ENCODE results near the gene LMOD1.

Gene LMOD1

DNA sequence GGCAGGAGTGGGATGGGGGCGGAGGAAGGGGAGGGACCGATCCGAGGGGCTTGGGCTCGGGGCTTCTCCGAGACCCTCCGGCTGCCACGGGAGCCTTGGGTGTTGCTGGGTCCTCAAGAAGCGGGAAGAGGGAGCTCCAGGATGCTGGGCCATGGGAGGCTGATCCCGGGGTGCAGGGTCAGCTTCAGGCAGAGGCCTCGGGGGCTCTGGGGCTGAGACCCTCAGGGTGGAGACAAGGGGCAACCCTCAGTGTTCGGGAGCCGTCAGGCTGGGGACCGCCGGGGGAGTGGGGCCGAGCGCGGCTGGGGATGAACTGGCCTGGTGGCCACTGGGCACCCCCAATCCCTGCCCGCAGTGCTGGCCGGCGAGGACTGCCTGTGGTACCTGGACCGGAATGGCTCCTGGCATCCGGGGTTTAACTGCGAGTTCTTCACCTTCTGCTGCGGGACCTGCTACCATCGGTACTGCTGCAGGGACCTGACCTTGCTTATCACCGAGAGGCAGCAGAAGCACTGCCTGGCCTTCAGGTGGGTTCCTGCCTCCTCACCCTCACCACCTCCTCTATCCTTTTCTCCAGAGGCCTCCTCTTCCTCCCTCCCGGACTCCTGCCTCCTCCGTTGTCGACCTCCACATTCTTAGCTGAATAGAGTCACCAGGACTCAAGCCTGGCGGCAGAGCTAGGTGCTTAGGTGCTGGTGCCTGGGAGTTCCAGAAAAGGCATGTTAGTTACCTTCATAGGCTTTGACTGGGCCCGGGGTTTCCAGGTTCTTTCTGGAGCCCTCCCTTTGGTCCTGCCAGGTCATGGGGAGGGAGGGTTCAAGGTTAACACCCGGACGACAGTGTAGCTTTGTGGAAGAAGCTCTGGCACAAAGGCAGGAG lies 57.0 kb downstream of the LMOD1 start:
- Histone ChIP-seq H3K27ac (no peak overlapping the region), H3K4me3 (ENCODE audit: low read depth, low read length) (peak overlapping the region; percentile 74), H3K36me3 (replicated peaks) (no peaks in the 10 kb centered on the region), H3K27me3 (replicated peaks) (no peaks in the 10 kb centered on the region)
- TF ChIP-seq CTCF (IDR thresholded peaks at IDR 0.05; ENCODE audit: low read depth, low read length, missing control alignments), result no peak
- in situ Hi-C loops (cut with HindIII; ENCODE audit: low pct_ligation_motif_present, low sequenced_read_pairs), result no loop called here
- DNase-seq, result no peak

DNA sequence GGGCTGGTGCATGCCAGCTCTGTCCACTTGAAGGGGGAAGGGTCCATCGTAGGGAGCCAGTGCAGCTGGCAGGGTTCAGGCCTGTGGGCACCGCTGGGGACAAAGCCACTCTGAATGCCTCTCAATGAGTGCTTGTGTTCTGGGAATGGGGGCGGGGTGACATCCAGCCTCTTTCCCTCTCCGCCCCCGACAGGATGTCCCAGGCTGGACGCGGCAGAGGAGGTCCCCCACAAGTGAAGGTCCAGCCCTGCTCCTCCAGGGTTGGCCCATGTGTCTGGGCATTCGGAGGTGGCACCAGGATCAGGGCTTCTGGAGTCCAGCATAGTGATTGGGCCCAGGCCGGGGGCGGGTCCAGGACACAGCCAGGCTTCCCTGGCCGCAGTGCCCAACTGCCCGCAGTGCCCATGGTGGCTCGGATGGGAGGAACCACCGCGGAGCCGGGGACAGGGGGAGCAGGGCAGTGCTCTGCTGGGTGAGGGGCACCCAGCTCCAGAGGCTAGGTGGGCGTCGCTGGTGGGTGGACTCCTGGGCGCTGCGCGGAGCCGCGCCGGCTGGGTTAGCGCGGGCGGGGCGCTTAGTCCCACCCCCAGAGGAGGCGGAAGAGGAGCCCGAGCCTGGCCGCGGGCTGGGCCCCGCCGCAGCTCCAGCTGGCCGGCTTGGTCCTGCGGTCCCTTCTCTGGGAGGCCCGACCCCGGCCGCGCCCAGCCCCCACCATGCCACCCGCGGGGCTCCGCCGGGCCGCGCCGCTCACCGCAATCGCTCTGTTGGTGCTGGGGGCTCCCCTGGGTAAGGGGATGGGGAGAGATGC lies 57.9 kb downstream of the LMOD1 start, which contains the start of gene SHISA4:
Gene SHISA4, plus strand, starts transcription at position 617 of the 808 bp plus-strand sequence. Its CDS starts 97 bp downstream, at position 714.
- no peak for TF ChIP-seq CTCF (IDR thresholded peaks at IDR 0.05; ENCODE audit: low read depth, low read length, missing control alignments)
- no peak within 1 kb of the TSS for H3K27ac ChIP-seq
- in situ Hi-C loops (cut with HindIII; ENCODE audit: low pct_ligation_motif_present, low sequenced_read_pairs), result no loop called here
- H3K27me3 ChIP-seq (replicated peaks), result no peaks in the 10 kb centered on the region
- H3K4me3 ChIP-seq (ENCODE audit: low read depth, low read length), result peak within 1 kb of the TSS; percentile 74
- no peaks in the 10 kb centered on the region for H3K36me3 ChIP-seq (replicated peaks)
- DNase-seq, result no peak

DNA sequence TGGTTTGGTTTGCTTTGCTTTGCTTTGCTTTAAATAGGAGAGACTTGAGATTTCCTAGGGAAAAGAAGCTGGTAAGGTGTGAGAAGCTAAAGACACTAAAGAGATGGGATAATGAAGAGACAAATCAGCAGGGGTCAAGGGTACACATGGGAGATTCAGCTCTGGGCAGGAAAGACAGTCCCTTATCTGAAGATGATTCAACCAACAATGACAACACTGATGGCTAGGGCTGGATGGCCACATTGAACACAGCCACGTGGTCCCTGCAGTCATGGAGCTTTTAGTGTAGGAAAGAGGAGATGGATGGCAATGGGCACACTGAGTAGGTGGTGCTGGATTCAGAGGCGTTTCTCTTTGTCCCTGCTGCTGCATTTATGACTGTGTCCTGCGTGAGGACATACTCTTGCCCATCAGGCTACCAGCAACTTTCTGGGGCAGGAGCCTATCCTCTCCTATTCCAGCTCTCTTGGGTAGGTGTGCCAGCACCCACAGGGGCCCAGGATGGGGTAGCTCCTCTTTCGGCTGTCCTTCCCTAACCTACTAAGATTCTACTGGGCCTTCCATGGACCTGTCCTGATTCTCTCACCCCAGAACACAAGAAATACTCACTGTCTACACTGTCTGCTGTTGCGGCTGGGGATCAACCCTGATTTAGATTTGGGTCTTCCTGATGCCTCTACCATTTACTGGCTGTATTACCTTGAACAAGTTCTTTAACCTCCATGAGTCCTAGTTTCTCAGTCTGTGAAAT lies 59.1 kb downstream of the LMOD1 start:
- no peaks in the 10 kb centered on the region for H3K27me3 ChIP-seq (replicated peaks)
- no peaks in the 10 kb centered on the region for H3K36me3 ChIP-seq (replicated peaks)
- no peak overlapping the region for H3K4me3 ChIP-seq (ENCODE audit: low read depth, low read length)
- H3K27ac ChIP-seq, result no peak overlapping the region
- no peak for DNase-seq
- in situ Hi-C loops (cut with HindIII; ENCODE audit: low pct_ligation_motif_present, low sequenced_read_pairs), result no loop called here
- TF ChIP-seq CTCF (IDR thresholded peaks at IDR 0.05; ENCODE audit: low read depth, low read length, missing control alignments), result no peak

GRCh38 chr1:201886103-201886885 lies 60.1 kb downstream of the LMOD1 start:
- no peak for TF ChIP-seq CTCF (IDR thresholded peaks at IDR 0.05; ENCODE audit: low read depth, low read length, missing control alignments)
- no peak overlapping the region for H3K4me3 ChIP-seq (ENCODE audit: low read depth, low read length)
- no peak for DNase-seq
- no peak overlapping the region for H3K27ac ChIP-seq
- in situ Hi-C loops (cut with HindIII; ENCODE audit: low pct_ligation_motif_present, low sequenced_read_pairs), result no loop called here
- no peaks in the 10 kb centered on the region for H3K27me3 ChIP-seq (replicated peaks)
- no peaks in the 10 kb centered on the region for H3K36me3 ChIP-seq (replicated peaks)

- no peaks in the 10 kb centered on the region for H3K36me3 ChIP-seq (replicated peaks)
- H3K4me3 ChIP-seq (ENCODE audit: low read depth, low read length), result no peak overlapping the region
- in situ Hi-C loops (cut with HindIII; ENCODE audit: low pct_ligation_motif_present, low sequenced_read_pairs), result no loop called here
- no peaks in the 10 kb centered on the region for H3K27me3 ChIP-seq (replicated peaks)
- H3K27ac ChIP-seq, result no peak overlapping the region
- DNase-seq, result no peak
- TF ChIP-seq CTCF (IDR thresholded peaks at IDR 0.05; ENCODE audit: low read depth, low read length, missing control alignments), result no peak
Observed at GRCh38 chr1:201885531-201886075, 60.7 kb downstream of the LMOD1 start.
